Gastrocnemius medialis (tissue), 4 donors: ENCODE measurements around the gene SSBP4. TPM values are rescaled to one million over a fixed set of nuclear protein-coding genes. Genes with fewer than 3 reads are reported as not detected.

ENCODE experiments used
- ATAC-seq, 2 donors: fragments of 150-250 bp; one replicate each; pipeline ENCODE4 v1.9.1; 2016
- DNase-seq, 2 donors: peaks; one replicate each; pipeline ENCODE4 v3.0.0-alpha.2; 2019
- H3K27ac ChIP-seq, 4 donors: fragments of 200-600 bp; sonication (generic); 1 replicate in 1 of 4; 2 replicates in 3 of 4; pipeline ENCODE4 v1.5.1; 2016 to 2018; ENCODE audit warnings: mild to moderate bottlenecking in 2 of 4, moderate library complexity in 1 of 4
- H3K27me3 ChIP-seq, 3 donors: fragments of 200-600 bp; sonication (generic) in 2 of 3; 1 replicate in 1 of 3; 2 replicates in 2 of 3; pipeline versions ENCODE4 v1.5.1 to v1.6.0; 2016 to 2019; ENCODE audit warnings: mild to moderate bottlenecking in 1 of 3, moderate library complexity in 1 of 3
- H3K36me3 ChIP-seq, 2 donors: fragments of 200-600 bp; sonication (generic) in 1 of 2; one replicate each; pipeline ENCODE4 v1.5.1; 2017 to 2018
- H3K4me1 ChIP-seq, 2 donors: fragments of 200-600 bp; sonication (generic) in 1 of 2; one replicate each; pipeline ENCODE4 v1.5.1; 2016 to 2017; ENCODE audit warnings: mild to moderate bottlenecking in 2 of 2
- H3K4me3 ChIP-seq, 4 donors: fragments of 200-600 bp; sonication (generic) in 3 of 4; 1 replicate in 1 of 4; 2 replicates in 3 of 4; pipeline ENCODE4 v1.5.1; 2016 to 2019; ENCODE audit warnings: mild to moderate bottlenecking in 2 of 4
- H3K9me3 ChIP-seq, 3 donors: fragments of 200-600 bp; sonication (generic) in 2 of 3; 1 replicate in 1 of 3; 2 replicates in 2 of 3; pipeline ENCODE4 v1.5.1; 2016 to 2019
- CTCF ChIP-seq, 5 experiments: fragments of 450-650 bp in 3 of 5; fragments of 200-600 bp in 2 of 5; sonication (generic) in 2 of 5; IDR thresholded peaks in 4 of 5; conservative IDR thresholded peaks in 1 of 5; 1 replicate in 4 of 5; 2 replicates in 1 of 5; pipeline ENCODE4 v1.5.1; 2016 to 2019; ENCODE audit warnings: antibody characterized with exemption in 5 of 5, mild to moderate bottlenecking in 3 of 5, moderate library complexity in 3 of 5
- POLR2A ChIP-seq, 2 donors: fragments of 450-650 bp; IDR thresholded peaks; one replicate each; pipeline ENCODE4 v1.6.1; 2017; ENCODE audit warnings: antibody characterized with exemption in 2 of 2, mild to moderate bottlenecking in 2 of 2, moderate library complexity in 2 of 2
- in situ Hi-C, 4 donors: fragments of 200-750 bp; cut with MboI; loops; one replicate each; pipeline versions ENCODE4 v1.15.0 to v1.8.0; 2017; ENCODE audit warnings: low sequenced_read_pairs in 4 of 4
- intact Hi-C: fragments of 100-400 bp; cut with DNase I; formaldehyde crosslinking; loops from one replicate; pipeline ENCODE4 v1.15.1; 2023; ENCODE audit warnings: low total_unique reads
- total RNA-seq, 4 donors: library from RNA; depleted of rRNA; stranded (reverse); fragments of >200 nt; gene quantifications; one replicate each; pipeline versions ENCODE4 v1.1.0 to v1.2.3, GENCODE V29; 2016

Gene SSBP4
- total RNA-seq, 4 donors from 2014 or later: 24.7 to 65.2 (median 44.1) TPM

GRCh38 chr19:18385675-18386542, 33.3 kb upstream of the SSBP4 start, which contains the start of gene GDF15:
Gene GDF15 (plus strand): TSS chr19:18386158. CDS start chr19:18386190, 32 bp downstream.
- no peak for DNase-seq
- Histone ChIP-seq H3K36me3 (no peaks in the 10 kb centered on the region), H3K9me3 (no peaks in the 10 kb centered on the region), H3K4me1 (peaks cover under 1 to 9% of the 10 kb centered on the region in 2 donors), H3K27me3 (peaks cover 0 to 11% (median 0%) of the 10 kb centered on the region in 3 donors), H3K4me3 (peak within 1 kb of the TSS in 1 of 4 donors; percentile 13), H3K27ac (peak within 1 kb of the TSS in 1 of 4 donors; percentile 2)
- intact Hi-C loops: no loop called here
- in situ Hi-C loops: no loop called here
- TF ChIP-seq POLR2A (IDR thresholded peaks at IDR 0.05): peak; percentile 14 to 32
- TF ChIP-seq CTCF (IDR thresholded peaks at IDR 0.05 in 4 of 5, conservative IDR thresholded peaks at IDR 0.05 in 1 of 5): peak in 4 of 5 experiments; percentile 23 to 52 (median 38)
- ATAC-seq: no peak

- peaks cover 0 to 11% (median 0%) of the 10 kb centered on the region in 3 donors for H3K27me3 ChIP-seq
- peak overlapping the region in 1 of 4 donors; percentile 13 for H3K4me3 ChIP-seq
- in situ Hi-C loops: no loop called here
- TF ChIP-seq POLR2A (IDR thresholded peaks at IDR 0.05): no peak
- no peak for TF ChIP-seq CTCF (IDR thresholded peaks at IDR 0.05 in 4 of 5, conservative IDR thresholded peaks at IDR 0.05 in 1 of 5)
- intact Hi-C loops: no loop called here
- H3K36me3 ChIP-seq: no peaks in the 10 kb centered on the region
- no peaks in the 10 kb centered on the region for H3K9me3 ChIP-seq
- no peak for DNase-seq
- H3K4me1 ChIP-seq: peaks cover 0 to 9% of the 10 kb centered on the region in 2 donors
- no peak for ATAC-seq
- peak overlapping the region in 1 of 4 donors; percentile 2 for H3K27ac ChIP-seq
Measured at GRCh38 chr19:18386543-18387271, 32.5 kb upstream of the SSBP4 start.

- intact Hi-C loops (loop anchor here (1.0 kb wide), 1 partner anchor 22 kb away; no protein-coding TSS in a partner anchor), in situ Hi-C loops (no loop called here)
- peak overlapping the region; percentile 42 to 54 (median 49) for H3K27ac ChIP-seq
- H3K9me3 ChIP-seq: no peaks in the 10 kb centered on the region
- H3K4me1 ChIP-seq: peaks cover 0 to 9% of the 10 kb centered on the region in 2 donors
- H3K4me3 ChIP-seq: peak overlapping the region; percentile 37 to 50 (median 48)
- DNase-seq (peak; percentile 49 to 74), ATAC-seq (peak; percentile 77 to 86)
- TF ChIP-seq POLR2A (IDR thresholded peaks at IDR 0.05) (peak in 1 of 2 donors; percentile 15), CTCF (IDR thresholded peaks at IDR 0.05 in 4 of 5, conservative IDR thresholded peaks at IDR 0.05 in 1 of 5) (peak; percentile 96 to 100 (median 99))
- H3K27me3 ChIP-seq: peaks cover 0 to 11% (median 0%) of the 10 kb centered on the region in 3 donors
- no peaks in the 10 kb centered on the region for H3K36me3 ChIP-seq
Measured at GRCh38 chr19:18388100-18388959, 30.9 kb upstream of the SSBP4 start.
